ENCODE results near the gene DNAH2.

DNAH2 gene

GRCh38 chr17:7697828-7698588 lies 19.5 kb upstream of the DNAH2 start:
- no peak overlapping the region for H2AFZ ChIP-seq (ENCODE audit: low read depth, low read length)
- no peaks in the 10 kb centered on the region for H3K9me3 ChIP-seq (ENCODE audit: insufficient read depth, low read length)
- peaks cover 2% of the 10 kb centered on the region for H3K36me3 ChIP-seq (replicated peaks; ENCODE audit: low read depth, low read length)
- H3K79me2 ChIP-seq (ENCODE audit: low read length): no peaks in the 10 kb centered on the region
- no peaks in the 10 kb centered on the region for H3K4me1 ChIP-seq (ENCODE audit: low read length)
- no peak overlapping the region for H3K9ac ChIP-seq (ENCODE audit: low read length)
- no peaks in the 10 kb centered on the region for H3K27me3 ChIP-seq (ENCODE audit: low read depth, low read length)
- no peak overlapping the region for H3K27ac ChIP-seq (ENCODE audit: low read length)
- no peak overlapping the region for H3K4me3 ChIP-seq (ENCODE audit: low read length)
- no peaks in the 10 kb centered on the region for H4K20me1 ChIP-seq (ENCODE audit: insufficient read depth, low read length)
- no peak overlapping the region for H3K4me2 ChIP-seq (ENCODE audit: low read length)
- no peak for TF ChIP-seq EZH2phosphoT487 (IDR thresholded peaks at IDR 0.05; ENCODE audit: low read depth)
- TF ChIP-seq, protein P1, sequence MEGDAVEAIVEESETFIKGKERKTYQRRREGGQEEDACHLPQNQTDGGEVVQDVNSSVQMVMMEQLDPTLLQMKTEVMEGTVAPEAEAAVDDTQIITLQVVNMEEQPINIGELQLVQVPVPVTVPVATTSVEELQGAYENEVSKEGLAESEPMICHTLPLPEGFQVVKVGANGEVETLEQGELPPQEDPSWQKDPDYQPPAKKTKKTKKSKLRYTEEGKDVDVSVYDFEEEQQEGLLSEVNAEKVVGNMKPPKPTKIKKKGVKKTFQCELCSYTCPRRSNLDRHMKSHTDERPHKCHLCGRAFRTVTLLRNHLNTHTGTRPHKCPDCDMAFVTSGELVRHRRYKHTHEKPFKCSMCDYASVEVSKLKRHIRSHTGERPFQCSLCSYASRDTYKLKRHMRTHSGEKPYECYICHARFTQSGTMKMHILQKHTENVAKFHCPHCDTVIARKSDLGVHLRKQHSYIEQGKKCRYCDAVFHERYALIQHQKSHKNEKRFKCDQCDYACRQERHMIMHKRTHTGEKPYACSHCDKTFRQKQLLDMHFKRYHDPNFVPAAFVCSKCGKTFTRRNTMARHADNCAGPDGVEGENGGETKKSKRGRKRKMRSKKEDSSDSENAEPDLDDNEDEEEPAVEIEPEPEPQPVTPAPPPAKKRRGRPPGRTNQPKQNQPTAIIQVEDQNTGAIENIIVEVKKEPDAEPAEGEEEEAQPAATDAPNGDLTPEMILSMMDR (IDR thresholded peaks at IDR 0.05; ENCODE audit: low read depth, low read length): no peak

DNA sequence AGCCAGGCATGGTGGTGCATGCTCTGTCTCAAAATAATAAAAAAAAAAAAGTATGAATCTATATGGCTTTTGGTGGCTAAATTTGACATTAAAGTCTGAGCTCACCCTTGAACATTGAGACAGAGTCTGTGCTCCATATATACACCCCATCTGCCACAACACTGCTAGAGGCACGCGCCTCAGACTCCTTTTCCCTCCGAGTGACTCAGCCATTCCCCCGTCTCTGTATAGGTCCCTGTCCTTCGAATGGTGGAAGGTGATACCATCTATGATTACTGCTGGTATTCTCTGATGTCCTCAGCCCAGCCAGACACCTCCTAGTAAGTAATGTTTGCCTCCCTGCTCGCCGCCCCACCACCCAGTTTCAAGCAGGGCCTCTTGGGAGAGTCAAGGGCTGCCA lies 17.0 kb upstream of the DNAH2 start:
- Histone ChIP-seq H3K9me3 (ENCODE audit: insufficient read depth, low read length) (no peaks in the 10 kb centered on the region), H3K36me3 (replicated peaks; ENCODE audit: low read depth, low read length) (peaks cover 2% of the 10 kb centered on the region), H3K9ac (ENCODE audit: low read length) (no peak overlapping the region), H3K4me1 (ENCODE audit: low read length) (no peaks in the 10 kb centered on the region), H3K27me3 (ENCODE audit: low read depth, low read length) (no peaks in the 10 kb centered on the region), H3K4me2 (ENCODE audit: low read length) (no peak overlapping the region), H3K79me2 (ENCODE audit: low read length) (no peaks in the 10 kb centered on the region), H3K27ac (ENCODE audit: low read length) (no peak overlapping the region), H2AFZ (ENCODE audit: low read depth, low read length) (no peak overlapping the region), H3K4me3 (ENCODE audit: low read length) (no peak overlapping the region), H4K20me1 (ENCODE audit: insufficient read depth, low read length) (no peaks in the 10 kb centered on the region)
- TF ChIP-seq, protein P1 (IDR thresholded peaks at IDR 0.05; ENCODE audit: low read depth, low read length): no peak
- TF ChIP-seq EZH2phosphoT487 (IDR thresholded peaks at IDR 0.05; ENCODE audit: low read depth): no peak

GRCh38 chr17:7701681-7702080 lies 15.9 kb upstream of the DNAH2 start:
- H3K9me3 ChIP-seq (ENCODE audit: insufficient read depth, low read length): no peaks in the 10 kb centered on the region
- H3K36me3 ChIP-seq (replicated peaks; ENCODE audit: low read depth, low read length): no peaks in the 10 kb centered on the region
- no peak overlapping the region for H3K4me3 ChIP-seq (ENCODE audit: low read length)
- H3K4me2 ChIP-seq (ENCODE audit: low read length): no peak overlapping the region
- no peak overlapping the region for H3K27ac ChIP-seq (ENCODE audit: low read length)
- no peaks in the 10 kb centered on the region for H3K79me2 ChIP-seq (ENCODE audit: low read length)
- H4K20me1 ChIP-seq (ENCODE audit: insufficient read depth, low read length): no peaks in the 10 kb centered on the region
- no peak overlapping the region for H2AFZ ChIP-seq (ENCODE audit: low read depth, low read length)
- no peak overlapping the region for H3K9ac ChIP-seq (ENCODE audit: low read length)
- no peak for TF ChIP-seq EZH2phosphoT487 (IDR thresholded peaks at IDR 0.05; ENCODE audit: low read depth)
- TF ChIP-seq, protein P1 (IDR thresholded peaks at IDR 0.05; ENCODE audit: low read depth, low read length): no peak
- no peaks in the 10 kb centered on the region for H3K4me1 ChIP-seq (ENCODE audit: low read length)
- peaks cover 10% of the 10 kb centered on the region for H3K27me3 ChIP-seq (ENCODE audit: low read depth, low read length)

GRCh38 chr17:7702776-7703175 lies 14.8 kb upstream of the DNAH2 start:
- Histone ChIP-seq H3K4me1 (ENCODE audit: low read length) (no peaks in the 10 kb centered on the region), H4K20me1 (ENCODE audit: insufficient read depth, low read length) (no peaks in the 10 kb centered on the region), H2AFZ (ENCODE audit: low read depth, low read length) (no peak overlapping the region), H3K9ac (ENCODE audit: low read length) (no peak overlapping the region), H3K4me3 (ENCODE audit: low read length) (no peak overlapping the region), H3K36me3 (replicated peaks; ENCODE audit: low read depth, low read length) (no peaks in the 10 kb centered on the region), H3K4me2 (ENCODE audit: low read length) (no peak overlapping the region), H3K79me2 (ENCODE audit: low read length) (no peaks in the 10 kb centered on the region), H3K27ac (ENCODE audit: low read length) (no peak overlapping the region), H3K27me3 (ENCODE audit: low read depth, low read length) (peaks cover 11% of the 10 kb centered on the region), H3K9me3 (ENCODE audit: insufficient read depth, low read length) (no peaks in the 10 kb centered on the region)
- TF ChIP-seq EZH2phosphoT487 (IDR thresholded peaks at IDR 0.05; ENCODE audit: low read depth): no peak
- TF ChIP-seq, protein P1 (IDR thresholded peaks at IDR 0.05; ENCODE audit: low read depth, low read length): no peak

Measured in OCI-LY3 (cell line).